T-cell (primary cell): Measurements from ENCODE around the gene PTER. TPM values are rescaled to one million over a fixed set of nuclear protein-coding genes. Genes with fewer than 3 reads are reported as not detected.
A peak's percentile ranks its signal among the peaks of the same experiment; 100 is the strongest.

Experiments
- ATAC-seq, 4 experiments: fragments of 200-7000 bp in 3 of 4; fragments of 150-1000 bp in 1 of 4; cut with Tn5 transposase; replicated peaks in 1 of 4; 1 replicate in 3 of 4; 2 replicates in 1 of 4; pipeline ENCODE4 v1.10.0; 2021; ENCODE audit warnings: moderate library complexity in 3 of 4, mild to moderate bottlenecking in 2 of 4, moderate number of reproducible peaks in 1 of 4
- CTCF ChIA-PET, 2 donors: fragments of 300-600 bp; sonication (Branson Sonifier 250); formaldehyde crosslinking; loops; one replicate each; lab custom pipeline; 2022; ENCODE audit warnings: antibody characterized with exemption in 2 of 2; lab: Charles Lee
- POLR2A ChIA-PET, 2 donors: fragments of 300-600 bp; sonication (Branson Sonifier 250); formaldehyde crosslinking; loops; one replicate each; lab custom pipeline; 2022; ENCODE audit warnings: antibody characterized with exemption in 2 of 2; lab: Charles Lee
- DNase-seq, 35 experiments: peaks; one replicate each; pipeline versions ENCODE4 v3.0.0 to v3.0.0-alpha.2; 2013 to 2023
- H3K27ac ChIP-seq: one replicate; pipeline ENCODE4 v1.5.1; 2013; ENCODE audit warnings: low read length
- H3K27me3 ChIP-seq, 2 experiments: replicated peaks in 1 of 2; 1 replicate in 1 of 2; 2 replicates in 1 of 2; pipeline versions ENCODE4 v1.6.1 to v1.7.0; 2013; ENCODE audit warnings: low read length in 1 of 2, mixed read lengths in 1 of 2; ENCODE audit not compliant: control insufficient read depth in 2 of 2, insufficient read depth in 2 of 2; ENCODE audit errors: extremely low read depth in 1 of 2
- H3K36me3 ChIP-seq, 2 donors: 1 replicate in 1 of 2; 2 replicates in 1 of 2; pipeline versions ENCODE4 v1.6.1 to v1.7.0; 2013; ENCODE audit warnings: low read length in 1 of 2; ENCODE audit not compliant: control insufficient read depth in 2 of 2, insufficient read depth in 1 of 2; ENCODE audit errors: extremely low read depth in 1 of 2
- H3K4me1 ChIP-seq, 2 experiments: 1 replicate in 1 of 2; 2 replicates in 1 of 2; pipeline versions ENCODE4 v1.6.1 to v1.7.0; 2013; ENCODE audit warnings: low read length in 2 of 2, mixed read lengths in 1 of 2; ENCODE audit not compliant: insufficient read depth in 2 of 2, control insufficient read depth in 1 of 2; ENCODE audit errors: extremely low read depth in 1 of 2
- H3K4me3 ChIP-seq, 2 donors: 1 replicate in 1 of 2; 2 replicates in 1 of 2; pipeline versions ENCODE4 v1.5.1 to v1.7.0; 2013; ENCODE audit warnings: mild to moderate bottlenecking in 2 of 2, low read length in 1 of 2, moderate library complexity in 1 of 2; ENCODE audit not compliant: control insufficient read depth in 1 of 2; ENCODE audit errors: extremely low read depth in 1 of 2
- H3K9me3 ChIP-seq: 2 replicates; pipeline ENCODE4 v1.7.0; 2013
- H3K27ac Mint-ChIP-seq, 2 donors: one replicate each; pipeline ENCODE4 v1.8.0; 2020 to 2021; ENCODE audit warnings: mild to moderate bottlenecking in 2 of 2, mixed read lengths in 2 of 2
- H3K27me3 Mint-ChIP-seq, 2 donors: one replicate each; pipeline ENCODE4 v1.8.0; 2021 to 2022; ENCODE audit warnings: mixed read lengths in 2 of 2
- H3K36me3 Mint-ChIP-seq: one replicate; pipeline ENCODE4 v1.8.0; 2021; ENCODE audit warnings: mixed read lengths
- H3K4me1 Mint-ChIP-seq, 3 donors: one replicate each; pipeline ENCODE4 v1.8.0; 2020 to 2022; ENCODE audit warnings: mixed read lengths in 3 of 3, mild to moderate bottlenecking in 1 of 3
- H3K4me3 Mint-ChIP-seq, 3 donors: one replicate each; pipeline ENCODE4 v1.8.0; 2020 to 2022; ENCODE audit warnings: mild to moderate bottlenecking in 3 of 3, mixed read lengths in 3 of 3, moderate library complexity in 3 of 3
- H3K9me3 Mint-ChIP-seq, 3 donors: one replicate each; pipeline ENCODE4 v1.8.0; 2020 to 2022; ENCODE audit warnings: mixed read lengths in 3 of 3
- WGBS: methylation state at CpG from one replicate; pipeline ENCODE4 v1.1.5; 2013; ENCODE audit warnings: missing lambda C conversion rate; ENCODE audit not compliant: insufficient coverage; 5-methylcytosine and 5-hydroxymethylcytosine counted together
- total RNA-seq, 35 experiments: library from RNA in 6 of 35; stranded (reverse) in 6 of 35; fragments of 120-200 nt in 1 of 35; gene quantifications; one replicate each; pipeline versions ENCODE4 v1.2.1 to v1.2.4 and lab custom pipeline; 2013 to 2026

Gene PTER
- total RNA-seq, 5 donors from 2014 or later (not counting 1 experiment from before 2014, with no cell fraction given) = 12.9 to 18.6 (median 16.7) TPM

DNA sequence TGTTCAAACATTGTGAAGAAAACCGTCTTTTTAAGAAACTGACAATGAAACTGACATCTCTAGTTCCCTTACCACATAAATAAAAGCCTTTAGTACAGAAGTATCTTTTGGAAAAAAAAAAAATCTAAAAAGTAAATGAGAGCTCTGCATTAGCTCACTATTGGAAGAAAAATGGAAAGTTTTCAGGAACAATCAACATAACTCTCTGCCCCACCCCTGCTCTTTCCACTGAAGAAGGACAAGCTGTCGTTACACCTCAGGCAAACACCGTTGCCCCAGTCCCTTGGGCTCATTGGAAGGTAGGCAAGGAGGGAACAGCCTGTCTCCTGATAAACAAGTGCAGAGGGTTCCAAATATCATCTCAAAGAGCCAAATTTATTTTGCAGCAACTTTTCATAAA lies 107.3 kb downstream of the PTER start:
- Histone ChIP-seq H3K4me3 (no peak overlapping the region), H3K9me3 (no peaks in the 10 kb centered on the region), H3K27ac (no peak overlapping the region), H3K4me1 (no peaks in the 10 kb centered on the region), H3K27me3 (peaks cover 0 to 9% of the 10 kb centered on the region in 2 experiments), H3K36me3 (no peaks in the 10 kb centered on the region)
- Mint-ChIP-seq H3K4me1 (peaks cover 0 to 4% (median 1%) of the 10 kb centered on the region in 3 donors), H3K9me3 (no peaks in the 10 kb centered on the region), H3K27me3 (peaks cover 22 to 32% of the 10 kb centered on the region in 2 donors), H3K4me3 (no peak overlapping the region), H3K36me3 (no peaks in the 10 kb centered on the region), H3K27ac (no peak overlapping the region)
- WGBS = no CpG with 5 or more reads among the region's 3 CpGs
- DNase-seq (no peak), ATAC-seq (no peak)
- POLR2A ChIA-PET = no interaction called here
- CTCF ChIA-PET = interaction anchor here (0.6 to 0.7 kb wide), 5 partner anchors 16 to 1052 kb away, joined by 3 to 11 read pairs (median 7); no protein-coding TSS in a partner anchor

DNA sequence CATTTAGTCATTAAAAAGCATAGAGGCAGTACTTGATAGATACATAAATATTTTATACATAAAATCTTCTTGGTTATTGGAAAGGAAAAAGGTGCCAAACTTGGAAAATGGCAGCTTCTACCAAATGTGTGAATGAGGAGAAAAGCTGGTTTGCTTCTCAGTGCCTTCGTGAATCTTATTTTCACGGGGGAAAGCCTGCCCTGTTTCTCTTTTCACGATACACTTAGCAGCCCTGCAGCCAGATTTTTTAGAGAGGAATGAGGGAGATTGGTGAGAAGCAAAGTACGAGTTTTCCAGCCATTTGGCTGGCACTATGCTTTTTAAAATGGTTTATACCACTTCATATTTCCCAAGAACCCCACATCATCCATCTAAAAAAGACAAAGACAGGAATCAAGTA lies 107.8 kb downstream of the PTER start:
- Histone ChIP-seq H3K27me3 (peaks cover 0 to 6% of the 10 kb centered on the region in 2 experiments), H3K4me3 (no peak overlapping the region), H3K27ac (no peak overlapping the region), H3K9me3 (no peaks in the 10 kb centered on the region), H3K4me1 (no peaks in the 10 kb centered on the region), H3K36me3 (no peaks in the 10 kb centered on the region)
- ATAC-seq (no peak), DNase-seq (no peak)
- peaks cover 0 to 4% (median 1%) of the 10 kb centered on the region in 3 donors for H3K4me1 Mint-ChIP-seq
- 100% methylated on average over 2 of the region's 4 CpGs for WGBS
- H3K9me3 Mint-ChIP-seq = no peaks in the 10 kb centered on the region
- H3K4me3 Mint-ChIP-seq = no peak overlapping the region
- ChIA-PET CTCF (interaction anchor here (0.7 kb wide), 4 partner anchors 15 to 1533 kb away, joined by 3 to 4 read pairs (median 3); no protein-coding TSS in a partner anchor), POLR2A (no interaction called here)
- H3K27ac Mint-ChIP-seq = no peak overlapping the region
- no peaks in the 10 kb centered on the region for H3K36me3 Mint-ChIP-seq
- peaks cover 22 to 29% of the 10 kb centered on the region in 2 donors for H3K27me3 Mint-ChIP-seq

DNA sequence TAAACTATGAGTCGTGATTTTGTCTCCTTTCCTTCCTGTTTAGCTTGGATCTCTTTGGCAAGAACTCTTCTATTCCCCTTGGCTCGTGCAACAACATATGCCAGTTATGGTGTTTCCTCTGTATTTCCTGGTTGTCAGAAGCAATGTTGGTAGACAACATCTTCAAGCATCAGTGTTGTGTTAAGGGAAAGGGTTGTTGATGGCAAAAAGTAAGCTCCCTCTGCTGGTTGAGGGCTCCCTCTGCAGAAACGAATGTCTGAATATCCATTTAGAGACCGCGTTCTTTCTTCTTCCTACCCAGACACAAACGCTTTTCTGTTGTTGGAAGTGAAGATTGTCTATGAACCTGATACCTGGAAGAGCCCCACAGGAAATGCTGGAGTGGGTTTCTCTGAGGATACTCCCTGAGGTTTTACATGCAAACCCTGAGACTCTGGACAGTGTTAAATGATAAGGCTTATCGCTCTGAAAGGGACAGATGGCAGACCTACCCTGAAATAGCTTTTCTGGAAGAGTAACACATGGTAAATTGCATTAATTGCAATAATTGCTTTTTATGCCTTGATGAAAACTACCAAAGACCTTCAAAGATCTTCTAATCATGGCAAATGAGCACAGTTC lies 108.4 kb downstream of the PTER start:
- no peaks in the 10 kb centered on the region for H3K9me3 ChIP-seq
- H3K27ac ChIP-seq = no peak overlapping the region
- CTCF ChIA-PET = interaction anchor here (0.7 kb wide), 2 partner anchors 667 to 1532 kb away, joined by 3 to 4 read pairs; no protein-coding TSS in a partner anchor
- POLR2A ChIA-PET = no interaction called here
- H3K4me1 ChIP-seq = no peaks in the 10 kb centered on the region
- peaks cover 19 to 25% of the 10 kb centered on the region in 2 donors for H3K27me3 Mint-ChIP-seq
- no peak overlapping the region for H3K4me3 ChIP-seq
- ATAC-seq = no peak
- 100% methylated on average over 1 of the region's 7 CpGs for WGBS
- H3K27ac Mint-ChIP-seq = no peak overlapping the region
- peaks cover 0 to 4% (median 1%) of the 10 kb centered on the region in 3 donors for H3K4me1 Mint-ChIP-seq
- H3K36me3 ChIP-seq = no peaks in the 10 kb centered on the region
- no peaks in the 10 kb centered on the region for H3K9me3 Mint-ChIP-seq
- DNase-seq = peak in 1 of 35 experiments; percentile 34
- no peak overlapping the region for H3K4me3 Mint-ChIP-seq
- H3K36me3 Mint-ChIP-seq = no peaks in the 10 kb centered on the region
- H3K27me3 ChIP-seq = peaks cover 2 to 6% of the 10 kb centered on the region in 2 experiments

DNA sequence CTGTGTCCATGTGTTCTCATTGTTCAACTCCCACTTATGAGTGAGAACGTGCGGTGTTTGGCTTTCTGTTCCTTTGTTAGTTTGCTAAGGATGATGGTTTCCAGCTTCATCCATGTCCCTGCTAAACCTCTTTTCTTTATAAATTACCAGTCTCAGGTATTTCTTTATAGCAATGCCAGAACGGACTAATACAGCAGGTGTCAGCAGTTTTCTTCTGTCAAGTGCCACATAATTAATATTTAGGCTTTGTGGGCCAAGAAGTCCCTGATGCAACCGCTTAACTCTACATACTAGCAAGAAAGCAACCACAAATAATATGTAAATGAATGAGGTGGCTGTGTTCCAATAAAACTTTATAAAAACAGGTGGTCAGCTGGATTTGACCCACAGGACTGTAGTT lies 111.2 kb downstream of the PTER start:
- peaks cover 2 to 3% of the 10 kb centered on the region in 2 experiments for H3K27me3 ChIP-seq
- no peak overlapping the region for H3K27ac Mint-ChIP-seq
- DNase-seq = no peak
- H3K9me3 Mint-ChIP-seq = no peaks in the 10 kb centered on the region
- peaks cover 0 to 4% (median 1%) of the 10 kb centered on the region in 3 donors for H3K4me1 Mint-ChIP-seq
- CTCF ChIA-PET = no interaction called here
- no peak for ATAC-seq
- H3K27me3 Mint-ChIP-seq = peaks cover 18 to 24% of the 10 kb centered on the region in 2 donors
- no peak overlapping the region for H3K4me3 ChIP-seq
- H3K4me3 Mint-ChIP-seq = no peak overlapping the region
- no peaks in the 10 kb centered on the region for H3K4me1 ChIP-seq
- 80% methylated on average over 1 of the region's 4 CpGs for WGBS
- POLR2A ChIA-PET = no interaction called here
- H3K36me3 Mint-ChIP-seq = no peaks in the 10 kb centered on the region
- no peak overlapping the region for H3K27ac ChIP-seq
- no peaks in the 10 kb centered on the region for H3K36me3 ChIP-seq
- no peaks in the 10 kb centered on the region for H3K9me3 ChIP-seq

DNA sequence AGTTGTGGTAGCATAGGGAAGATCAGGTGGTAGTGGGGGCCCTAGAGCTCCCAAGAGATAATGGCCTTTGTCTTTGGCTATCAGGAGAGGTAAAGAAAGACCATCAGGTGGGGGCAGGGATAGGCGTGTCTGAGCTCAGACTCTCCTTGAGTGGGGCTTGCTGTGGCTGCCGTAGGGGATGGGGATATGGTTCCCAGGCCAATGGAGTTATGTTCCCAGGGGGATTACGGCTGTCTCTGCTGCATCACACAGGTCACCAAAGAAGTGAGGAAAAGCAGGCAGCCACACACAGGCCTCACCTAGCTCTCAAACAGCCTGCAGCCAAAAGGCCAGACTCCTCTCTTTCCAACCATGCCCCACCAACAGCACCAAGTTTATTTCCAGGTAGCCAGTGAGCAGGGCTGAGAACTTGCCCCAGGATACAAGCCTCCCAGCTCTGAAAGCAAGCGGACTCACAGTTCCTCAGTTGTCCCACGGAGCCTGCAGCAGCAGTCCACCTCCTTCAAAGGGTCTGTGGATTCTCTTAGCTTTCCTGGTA lies 122.5 kb downstream of the PTER start:
- DNase-seq (no peak), ATAC-seq (no peak)
- no peaks in the 10 kb centered on the region for H3K36me3 Mint-ChIP-seq
- H3K9me3 ChIP-seq = no peaks in the 10 kb centered on the region
- H3K4me1 ChIP-seq = no peaks in the 10 kb centered on the region
- H3K27ac ChIP-seq = no peak overlapping the region
- peaks cover 0 to 3% (median 0%) of the 10 kb centered on the region in 3 donors for H3K9me3 Mint-ChIP-seq
- H3K36me3 ChIP-seq = no peaks in the 10 kb centered on the region
- H3K27ac Mint-ChIP-seq = no peak overlapping the region
- no peak overlapping the region for H3K4me3 ChIP-seq
- H3K4me1 Mint-ChIP-seq = no peaks in the 10 kb centered on the region
- ChIA-PET CTCF (interaction anchor here in 1 of 2 donors (1.2 kb wide), 1 partner anchor 15 kb away, joined by 3 read pairs; no protein-coding TSS in a partner anchor), POLR2A (no interaction called here)
- WGBS = 73% methylated on average over 3 of the region's 5 CpGs
- peaks cover 0 to 13% of the 10 kb centered on the region in 2 experiments for H3K27me3 ChIP-seq
- no peak overlapping the region for H3K4me3 Mint-ChIP-seq
- H3K27me3 Mint-ChIP-seq = peaks cover 13 to 27% of the 10 kb centered on the region in 2 donors

DNA sequence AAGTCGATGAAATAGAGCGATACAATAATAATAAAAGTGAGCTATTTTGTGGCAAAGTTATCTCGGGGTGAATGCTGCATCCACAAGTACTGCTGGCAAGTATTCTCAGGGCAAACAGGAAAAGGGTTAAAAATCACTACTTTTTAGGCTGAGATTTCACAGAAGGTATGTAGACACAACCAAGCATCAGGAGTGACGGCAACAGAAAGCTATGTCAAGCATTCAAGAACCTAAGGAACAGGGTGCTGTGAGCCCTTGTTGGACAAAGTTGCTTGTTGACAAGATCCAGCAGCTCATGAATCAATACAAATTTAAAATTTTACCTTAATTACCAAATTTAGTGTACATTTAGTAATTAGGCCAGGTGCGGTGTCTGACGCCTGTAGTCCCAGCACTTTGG lies 126.1 kb downstream of the PTER start:
- Mint-ChIP-seq H3K27ac (no peak overlapping the region), H3K9me3 (peaks cover 0 to 3% (median 0%) of the 10 kb centered on the region in 3 donors), H3K4me3 (no peak overlapping the region), H3K27me3 (peaks cover 28 to 42% of the 10 kb centered on the region in 2 donors), H3K4me1 (peaks cover 0 to 7% (median 3%) of the 10 kb centered on the region in 3 donors), H3K36me3 (no peaks in the 10 kb centered on the region)
- H3K27me3 ChIP-seq = peaks cover 0 to 13% of the 10 kb centered on the region in 2 experiments
- no peak overlapping the region for H3K27ac ChIP-seq
- WGBS = 60% methylated on average over 1 of the region's 6 CpGs
- H3K4me1 ChIP-seq = no peaks in the 10 kb centered on the region
- ChIA-PET POLR2A (no interaction called here), CTCF (no interaction called here)
- H3K4me3 ChIP-seq = no peak overlapping the region
- no peaks in the 10 kb centered on the region for H3K36me3 ChIP-seq
- no peaks in the 10 kb centered on the region for H3K9me3 ChIP-seq
- no peak for DNase-seq
- ATAC-seq = no peak
